Measurements from ENCODE around the gene LSAMP.

The LSAMP gene

DNA sequence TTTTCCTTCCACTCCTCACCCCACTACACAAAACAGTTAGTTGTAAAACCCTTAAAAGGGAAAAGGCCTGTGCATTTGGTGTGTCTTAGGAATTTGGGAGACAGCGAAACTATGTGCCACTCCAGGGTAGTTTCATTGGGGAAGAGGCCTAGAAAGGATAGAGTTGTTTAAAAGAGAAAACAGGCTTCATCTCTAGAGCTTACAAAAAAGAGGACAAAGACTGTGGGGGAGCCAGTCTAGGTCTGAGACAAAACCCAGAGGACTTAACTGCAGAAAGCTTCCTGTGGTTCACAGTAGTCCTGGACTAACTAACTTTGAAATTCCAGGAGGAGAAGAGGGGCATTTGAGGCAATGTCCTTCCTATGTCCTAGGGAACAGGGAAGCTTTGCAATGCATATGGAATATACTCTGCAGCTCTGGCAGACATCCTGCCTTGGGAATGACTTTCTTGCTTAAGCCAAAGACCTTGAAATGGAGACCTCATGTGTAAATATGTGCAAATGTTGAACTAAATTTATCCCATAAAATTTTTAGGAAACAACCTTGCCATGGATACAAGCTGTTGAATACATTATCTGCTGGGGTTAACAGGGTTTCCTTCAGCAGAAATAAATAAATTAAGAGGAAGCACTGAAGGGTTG lies 159.4 kb downstream of the LSAMP start:
- DNase-seq, result no peak

- no peak for DNase-seq
These were observed 163.8 kb downstream of the LSAMP start for GRCh38 chr3:116281313-116282143.

DNA sequence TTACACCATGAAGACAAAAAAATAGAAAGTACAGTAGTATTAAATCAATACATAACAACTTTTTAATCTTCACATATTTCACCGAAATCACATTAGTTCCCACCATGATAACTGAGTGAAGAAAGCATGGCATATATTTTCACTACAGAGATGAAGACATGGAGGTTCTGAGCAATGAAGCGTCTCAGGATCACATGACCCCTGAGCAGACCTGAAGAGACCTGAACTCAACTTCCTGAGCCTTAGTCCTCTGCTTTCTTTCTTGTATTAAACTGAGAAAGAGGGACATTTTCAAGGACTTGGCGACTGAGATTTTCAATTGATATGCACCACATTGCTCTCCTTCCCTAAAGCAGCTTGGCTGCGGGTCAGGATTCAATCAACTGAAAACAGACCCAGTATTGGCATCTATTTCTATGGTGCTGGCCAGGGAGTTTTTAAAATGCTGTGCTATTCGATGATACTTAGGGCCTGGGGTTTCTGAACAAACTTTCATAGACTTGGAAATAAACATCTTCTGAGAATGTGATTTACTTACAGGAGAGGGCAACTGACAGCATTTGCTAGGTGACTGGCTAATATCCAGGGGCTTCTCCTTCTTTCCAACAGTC lies 165.1 kb downstream of the LSAMP start:
- no peak for DNase-seq

GRCh38 chr3:116276675-116277074 lies 168.6 kb downstream of the LSAMP start:
- no peak for DNase-seq

- no peak for DNase-seq
These were observed 175.2 kb downstream of the LSAMP start for GRCh38 chr3:116270056-116270455.

DNA sequence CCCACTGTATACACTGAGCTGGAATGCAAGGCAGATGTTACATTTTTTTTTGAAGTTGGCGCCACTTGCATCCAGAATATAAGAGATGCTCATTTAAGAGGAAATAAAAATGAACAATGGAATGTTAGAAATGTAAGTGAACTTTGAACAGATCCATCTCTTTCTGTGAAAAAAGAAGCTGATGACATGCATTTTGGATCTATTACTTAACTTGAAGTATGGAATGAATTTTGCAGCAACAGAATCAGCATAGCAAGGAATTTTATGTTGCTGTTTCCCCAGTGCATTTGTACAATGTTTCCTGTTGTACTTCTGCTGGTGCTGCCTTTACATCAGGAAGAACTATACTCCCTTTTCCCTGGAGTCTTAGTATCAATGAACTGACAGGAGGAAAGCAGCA lies 178.2 kb downstream of the LSAMP start:
- no peak for DNase-seq

DNA sequence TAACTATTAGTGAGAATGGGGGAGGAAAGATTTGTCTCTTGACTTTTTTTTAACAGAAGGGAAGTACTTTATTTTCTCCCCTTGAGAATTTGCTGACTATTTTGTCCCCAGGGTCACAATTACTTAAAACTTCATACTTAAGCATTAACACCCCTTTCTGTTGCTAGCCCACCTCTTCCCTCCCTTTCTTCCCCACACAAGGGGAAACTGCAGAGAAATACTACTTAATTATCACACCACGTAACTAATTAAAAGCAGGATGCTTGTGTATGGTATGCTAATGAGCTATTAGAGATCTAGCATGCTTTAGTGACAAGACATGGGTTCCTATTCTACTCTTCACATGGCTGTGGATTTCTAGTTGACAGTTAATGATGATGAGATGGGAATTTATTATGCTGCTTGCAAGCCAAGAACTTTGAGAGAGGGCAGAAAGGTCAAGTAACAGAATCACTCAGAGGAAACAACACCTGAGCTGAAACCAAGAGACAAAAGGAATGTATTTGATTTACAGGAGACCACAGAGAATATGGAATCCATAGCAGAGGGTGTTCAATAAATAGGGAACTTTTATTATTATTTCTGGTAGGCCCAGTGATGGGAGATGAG lies 179.2 kb downstream of the LSAMP start:
- no peak for DNase-seq

- DNase-seq, result no peak
These were observed 180.0 kb downstream of the LSAMP start for GRCh38 chr3:116265320-116265695.

DNA sequence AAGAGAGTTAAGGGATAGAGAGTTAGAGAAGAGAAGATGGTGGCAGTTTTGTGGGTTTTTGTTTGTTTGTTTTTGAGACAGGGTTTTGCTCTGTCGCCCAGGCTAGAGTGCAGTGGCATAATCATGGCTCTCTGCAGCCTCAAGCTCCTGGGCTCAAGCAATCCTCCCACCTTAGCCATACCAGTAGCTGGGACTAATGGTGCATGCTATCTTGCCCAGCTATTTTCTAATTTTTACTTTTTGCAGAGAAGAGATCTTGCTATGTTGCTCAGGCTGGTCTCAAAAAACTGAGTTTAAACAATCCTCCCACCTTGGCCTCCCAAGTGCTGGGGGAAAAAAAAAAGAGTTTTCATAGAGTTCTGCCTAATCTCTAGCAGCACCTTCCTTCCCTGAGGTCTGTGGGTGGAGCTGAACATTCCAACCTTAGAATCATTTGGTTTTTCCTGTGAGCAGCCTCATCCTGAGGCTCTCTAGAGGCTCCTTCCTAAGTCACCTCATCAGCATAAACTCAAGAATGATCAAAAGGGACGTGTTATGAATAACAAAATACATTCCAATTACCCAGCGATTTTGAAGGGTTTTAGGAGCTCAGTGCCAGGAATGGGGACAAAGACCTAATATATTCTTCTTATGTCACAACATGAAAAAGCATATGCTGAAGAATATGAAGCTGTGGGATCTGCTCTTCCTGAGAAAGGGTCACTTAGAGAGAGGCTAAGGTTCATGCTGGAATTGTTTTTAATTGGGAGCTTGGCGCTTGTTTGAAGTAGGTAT lies 180.6 kb downstream of the LSAMP start:
- no peak for DNase-seq

GRCh38 chr3:116263842-116264545 lies 181.3 kb downstream of the LSAMP start:
- no peak for DNase-seq

- DNase-seq, result no peak
These were observed 184.8 kb downstream of the LSAMP start for GRCh38 chr3:116260491-116260890.

GRCh38 chr3:116259984-116260383 lies 185.3 kb downstream of the LSAMP start:
- DNase-seq, result no peak

DNA sequence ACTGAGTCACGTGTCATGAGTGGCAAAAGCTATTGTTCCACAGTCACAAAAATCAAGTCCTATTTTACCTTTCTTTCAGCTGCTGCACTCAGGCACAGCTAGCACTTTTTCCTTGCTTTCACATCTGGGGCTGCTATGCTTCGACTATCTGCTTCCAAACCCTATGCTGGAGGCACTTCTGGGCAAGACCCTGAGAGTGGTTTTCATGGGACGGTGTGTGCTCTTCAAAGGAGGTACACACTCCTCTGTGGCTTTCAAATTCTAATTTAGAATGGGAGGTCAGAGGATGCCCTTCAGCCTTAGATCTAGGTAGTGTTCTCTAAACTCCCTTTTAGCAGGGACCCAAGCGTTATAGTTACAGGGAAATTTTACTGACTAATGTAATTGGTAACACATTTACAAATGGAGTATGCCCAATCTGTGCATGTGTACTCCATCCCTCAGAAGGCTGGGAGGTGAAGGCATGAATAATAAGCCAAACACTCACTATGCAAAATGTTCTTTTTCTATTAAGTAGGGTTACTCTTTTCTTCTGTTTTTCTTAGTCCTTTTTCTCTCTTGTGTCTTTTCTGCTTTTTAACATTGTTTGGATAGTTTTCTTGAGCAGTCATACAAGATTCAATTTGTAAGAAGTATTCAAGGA lies 188.3 kb downstream of the LSAMP start:
- DNase-seq, result no peak

- no peak for DNase-seq
These were observed 190.7 kb downstream of the LSAMP start for GRCh38 chr3:116254541-116254940.

DNA sequence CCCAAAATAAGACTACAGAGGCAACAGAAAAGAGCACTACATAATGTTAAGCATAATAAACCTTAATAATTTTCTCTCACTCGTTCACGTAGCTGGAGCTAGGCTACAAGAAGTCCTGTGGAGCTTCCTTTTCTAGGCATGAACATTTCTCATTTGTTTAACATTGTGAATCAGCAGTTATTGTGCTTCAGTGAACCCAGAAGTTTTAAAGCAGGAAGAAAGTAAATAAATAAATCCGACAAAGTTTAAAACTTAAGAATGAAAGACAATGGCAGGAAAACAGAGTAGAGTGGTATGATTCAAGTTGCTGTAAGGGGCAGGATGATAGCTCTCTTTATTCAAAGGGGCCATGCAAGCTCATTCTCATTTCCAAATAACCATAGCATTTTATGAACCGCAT lies 191.8 kb downstream of the LSAMP start:
- no peak for DNase-seq

DNA sequence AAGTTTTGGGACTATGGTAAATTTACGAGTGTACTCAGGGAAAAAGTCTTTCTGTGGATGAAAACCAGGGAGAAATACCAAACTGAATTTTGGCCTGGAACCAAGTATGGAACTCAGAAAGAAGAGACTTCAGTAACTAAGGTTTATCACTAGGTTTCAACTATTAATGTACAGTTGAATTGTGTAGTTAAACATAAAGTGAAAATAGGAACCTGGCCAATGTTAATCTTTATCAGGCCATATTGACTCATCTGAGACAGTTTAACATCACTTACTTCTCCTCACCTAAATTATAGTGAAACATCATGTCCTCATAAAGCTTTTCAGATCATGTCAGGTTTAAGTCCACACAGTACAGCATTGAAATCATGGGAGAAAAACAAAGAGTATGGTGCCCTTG lies 197.7 kb downstream of the LSAMP start:
- no peak for DNase-seq

DNA sequence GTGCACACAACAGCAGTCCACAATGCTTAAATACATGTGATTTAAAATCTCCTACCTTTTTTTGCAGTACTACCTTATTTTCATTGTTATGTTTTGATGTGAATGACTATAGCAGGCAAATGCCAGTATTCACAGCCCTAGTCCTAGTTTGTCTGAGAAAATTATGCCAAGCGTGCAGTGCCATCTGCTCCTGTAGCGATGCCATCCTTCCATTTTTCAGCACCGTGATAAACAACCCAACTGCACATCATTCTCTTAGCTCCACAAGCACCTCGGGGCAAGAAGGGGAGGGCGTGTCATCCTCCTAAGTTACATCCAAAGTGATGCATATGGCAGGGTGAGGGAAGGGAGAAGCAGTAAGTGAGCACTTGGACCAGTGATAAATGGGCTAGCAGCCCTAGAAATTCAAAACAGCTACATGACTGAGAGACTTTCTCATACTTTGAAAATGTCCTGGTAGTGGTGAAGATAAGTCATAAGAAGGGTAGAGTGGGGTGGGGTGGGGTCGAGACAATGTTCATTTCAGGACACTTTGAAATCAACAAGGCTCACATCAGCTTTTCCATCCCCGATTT lies 198.8 kb downstream of the LSAMP start:
- no peak for DNase-seq

- no peak for DNase-seq
These were observed 202.5 kb downstream of the LSAMP start for GRCh38 chr3:116242825-116243224.

DNA sequence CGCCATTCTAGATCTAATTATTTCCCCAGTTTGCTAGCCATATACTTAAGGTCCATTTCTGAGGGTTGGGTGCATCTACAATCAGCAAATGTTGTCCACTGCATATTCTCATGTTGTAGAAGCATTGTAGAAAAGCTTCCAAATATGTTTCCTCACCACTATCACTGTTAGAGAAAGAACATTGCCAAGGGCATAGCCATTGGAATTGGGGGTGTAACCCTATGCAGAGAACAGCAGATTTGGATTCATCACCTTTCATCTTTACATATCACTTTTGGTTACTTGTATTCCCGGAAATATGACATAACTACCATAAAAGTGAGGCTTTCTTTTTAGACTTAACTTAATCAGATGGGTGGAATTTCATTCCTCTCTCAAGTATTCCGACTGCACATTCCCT lies 203.6 kb downstream of the LSAMP start:
- DNase-seq, result no peak

DNA sequence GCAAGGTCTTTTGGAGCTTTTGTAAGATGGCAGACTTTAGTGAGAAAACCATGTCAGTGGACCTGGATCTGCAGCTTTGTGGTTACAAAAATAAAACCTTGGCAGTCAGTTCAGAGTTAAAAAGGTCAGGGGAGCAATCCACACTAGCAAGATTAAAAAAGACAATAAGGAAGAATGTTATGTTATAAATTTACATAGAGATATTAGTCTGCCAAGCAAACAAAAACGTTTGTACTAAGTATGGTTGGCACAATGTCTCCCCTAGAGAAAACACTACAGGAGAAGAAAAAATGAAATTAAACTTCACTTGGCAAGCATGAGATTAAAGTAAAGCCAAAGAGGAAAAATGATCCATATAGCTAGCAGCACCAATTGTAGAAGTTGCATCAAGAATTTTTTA lies 205.0 kb downstream of the LSAMP start:
- DNase-seq, result no peak

GRCh38 chr3:116238846-116239565 lies 206.3 kb downstream of the LSAMP start:
- DNase-seq, result no peak

Data from activated T-cell treated with anti-CD3 and anti-CD28 coated beads, Interleukin-2, amount 50 U/mL, for 1 hour (primary cell).